ENCODE measurements around the gene PLEKHD1.

PLEKHD1 gene

DNA sequence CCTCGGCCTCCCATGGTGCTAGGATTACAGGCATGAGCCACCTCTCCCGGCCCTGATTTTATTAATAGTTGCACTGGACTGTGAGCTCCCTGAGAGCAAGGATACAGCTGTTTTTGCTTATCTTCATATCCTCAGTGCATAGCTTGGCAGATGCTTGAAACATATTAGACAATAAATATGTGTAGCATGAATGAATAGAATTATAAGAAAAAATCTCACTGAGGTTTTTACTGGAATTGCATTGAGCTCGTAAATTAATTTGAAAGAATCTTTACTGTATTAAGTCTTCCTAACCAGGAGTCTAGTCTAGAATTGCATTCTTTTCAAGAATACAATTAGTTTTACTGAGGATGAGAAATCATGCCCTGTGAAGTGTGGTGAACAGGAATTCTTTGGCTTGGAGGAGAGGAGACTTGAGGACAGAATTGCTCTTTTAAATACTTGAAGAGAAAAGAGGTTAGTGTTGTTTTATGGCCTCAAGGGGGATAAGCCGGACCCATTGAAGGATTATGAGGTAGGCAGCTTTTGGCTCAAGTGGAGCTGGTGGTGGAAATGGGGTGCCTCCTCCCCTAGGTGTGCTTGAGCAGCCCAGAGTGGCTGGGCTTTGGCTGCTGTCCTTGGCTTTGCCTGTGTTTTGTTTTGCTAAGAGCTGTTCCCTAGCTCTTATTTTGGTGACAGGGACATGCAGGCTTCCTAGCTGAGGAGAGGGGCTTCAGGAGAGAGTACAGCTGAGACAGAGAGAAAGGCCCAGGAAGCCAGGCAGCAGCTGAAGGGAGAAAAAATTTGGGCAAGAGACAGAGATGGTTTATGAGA is 34.0 kb downstream of the PLEKHD1 start:
- DNase-seq (ENCODE audit: low read depth), result no peak

DNA sequence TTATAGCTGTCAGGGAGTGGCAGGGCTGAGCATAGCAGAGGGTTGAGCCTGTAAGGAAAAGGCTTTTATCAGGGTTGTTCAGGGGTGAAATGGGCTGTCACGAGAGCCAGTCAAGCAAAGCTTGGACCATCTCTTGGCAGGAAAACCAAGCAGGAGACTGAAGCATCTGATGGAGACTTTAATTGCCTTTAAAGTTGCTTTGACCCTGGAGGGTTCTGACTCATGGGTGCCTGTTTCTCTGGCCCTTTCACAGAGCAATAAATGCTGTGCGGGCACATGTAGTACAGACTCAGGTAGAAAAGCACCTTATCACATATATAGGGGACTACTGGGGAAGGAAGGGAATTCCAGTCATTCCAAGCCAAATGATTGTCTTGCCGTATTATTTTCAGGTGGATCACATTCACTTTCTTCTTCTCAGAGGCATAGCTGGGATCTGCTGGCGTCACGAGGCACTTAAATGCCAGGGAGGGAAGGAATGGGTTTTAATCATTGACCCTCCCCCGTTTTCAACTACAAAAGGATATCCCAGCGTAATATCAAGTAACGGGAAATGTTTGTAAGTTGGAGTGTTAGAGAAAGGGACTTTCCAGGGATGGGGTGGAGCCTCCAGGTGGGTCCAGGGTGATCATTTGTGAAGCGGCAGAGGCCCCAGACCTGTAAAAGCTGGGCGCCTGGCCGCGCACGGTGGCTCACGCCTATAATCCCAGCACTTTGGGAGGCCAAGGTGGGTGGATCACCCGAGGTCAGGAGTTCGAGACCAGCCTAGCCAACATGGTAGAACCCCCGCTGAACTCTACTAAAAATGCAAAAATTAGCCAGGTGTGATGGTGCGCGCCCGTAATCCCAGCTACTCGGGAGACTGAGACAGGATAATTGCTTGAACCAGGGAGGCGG is 34.9 kb downstream of the PLEKHD1 start:
- DNase-seq (ENCODE audit: low read depth), result no peak

DNA sequence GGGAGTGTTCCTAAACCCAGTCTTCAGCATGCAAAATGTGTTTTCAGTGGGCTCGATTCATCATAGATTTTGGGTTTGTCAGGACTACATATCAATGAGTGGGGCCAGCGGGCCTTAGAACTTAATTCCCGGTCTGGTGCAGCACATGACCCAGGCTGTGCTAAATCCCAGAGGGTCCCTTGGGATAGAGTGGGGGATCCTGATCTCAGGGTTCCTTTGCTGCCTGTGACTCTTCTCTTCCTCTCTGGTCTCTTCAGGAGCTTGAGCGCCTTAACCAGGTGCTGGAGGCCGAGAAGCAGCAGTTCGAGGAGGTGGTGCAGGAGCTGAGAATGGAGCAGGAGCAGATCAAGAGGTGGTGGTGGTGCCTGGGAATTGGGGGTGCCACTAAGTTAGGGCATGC is 37.5 kb downstream of the PLEKHD1 start:
- no peak for DNase-seq (ENCODE audit: low read depth)

DNA sequence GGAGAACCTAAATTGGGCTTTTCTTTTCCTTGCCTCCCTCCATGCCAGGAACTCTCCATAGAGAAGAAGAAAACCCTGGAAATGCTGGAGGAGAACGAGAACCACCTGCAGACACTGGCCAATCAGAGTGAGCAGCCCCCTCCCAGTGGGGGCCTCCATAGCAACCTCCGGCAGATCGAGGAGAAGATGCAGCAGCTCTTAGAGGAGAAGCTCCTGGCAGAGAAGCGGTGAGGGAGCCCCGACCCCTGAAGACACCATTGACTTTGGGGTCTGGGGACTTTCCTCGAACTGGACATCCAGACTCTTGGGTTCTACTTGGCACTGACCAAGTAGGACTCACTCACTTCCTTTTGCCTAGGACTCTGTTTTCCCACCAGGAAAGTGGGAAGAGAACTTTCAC is 41.4 kb downstream of the PLEKHD1 start:
- no peak for DNase-seq (ENCODE audit: low read depth)

DNA sequence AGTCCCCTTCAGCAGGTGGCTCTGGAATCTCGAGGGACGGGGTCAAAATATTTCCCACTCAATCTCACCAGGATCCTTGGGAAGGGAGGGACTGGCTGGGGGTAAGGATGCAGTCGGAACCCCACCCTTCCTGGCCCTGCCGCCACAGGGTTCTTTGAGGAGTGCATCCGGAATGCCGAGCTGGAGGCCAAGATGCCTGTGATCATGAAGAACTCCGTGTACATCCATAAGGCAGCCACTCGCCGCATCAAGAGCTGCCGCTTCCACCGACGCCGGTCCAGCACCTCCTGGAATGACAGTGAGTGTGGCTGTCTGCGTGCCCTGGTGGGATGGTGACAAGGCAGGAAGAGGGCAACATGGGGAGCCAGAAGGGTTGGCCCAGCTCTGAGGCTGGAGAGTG is 43.1 kb downstream of the PLEKHD1 start:
- no peak for DNase-seq (ENCODE audit: low read depth)

DNA sequence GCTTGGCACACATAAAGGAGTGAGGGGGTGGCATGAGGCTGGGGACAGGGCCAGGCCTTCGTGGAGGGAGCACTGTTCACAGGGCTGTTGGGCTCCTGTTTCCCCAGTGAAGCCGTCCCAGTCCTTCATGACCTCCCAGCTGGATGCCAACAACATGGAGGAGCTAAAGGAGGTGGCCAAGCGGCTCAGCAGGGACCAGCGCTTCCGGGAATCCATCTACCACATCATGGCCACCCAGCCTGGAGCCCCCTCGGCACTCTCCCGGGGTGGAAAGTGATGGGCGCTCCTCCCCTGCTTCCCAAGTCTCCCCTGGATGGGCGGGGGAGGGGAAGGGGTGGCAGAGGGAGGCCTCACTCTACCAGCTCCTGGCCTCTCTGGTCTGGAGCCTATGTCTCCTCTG is 43.6 kb downstream of the PLEKHD1 start:
- no peak for DNase-seq (ENCODE audit: low read depth)

DNA sequence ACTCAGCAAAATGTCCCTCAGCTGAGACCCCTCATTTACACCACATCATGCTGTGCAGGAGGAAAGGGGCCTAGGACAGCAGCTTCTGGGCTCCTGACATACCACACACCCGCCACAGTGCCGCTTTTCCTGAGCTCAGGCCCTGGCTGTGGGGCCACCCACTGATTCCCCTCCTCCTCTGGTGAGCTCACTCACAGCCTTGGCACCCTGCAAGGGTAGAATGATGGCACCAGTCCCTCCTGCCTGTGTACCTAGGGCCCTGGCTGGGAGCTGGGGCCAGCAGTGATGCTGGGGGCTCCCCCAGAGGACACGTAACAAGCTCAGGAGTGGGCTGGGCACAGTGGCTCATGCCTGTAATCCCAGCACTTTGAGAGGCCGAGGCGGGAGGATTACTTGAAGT is 44.4 kb downstream of the PLEKHD1 start:
- no peak for DNase-seq (ENCODE audit: low read depth)

DNA sequence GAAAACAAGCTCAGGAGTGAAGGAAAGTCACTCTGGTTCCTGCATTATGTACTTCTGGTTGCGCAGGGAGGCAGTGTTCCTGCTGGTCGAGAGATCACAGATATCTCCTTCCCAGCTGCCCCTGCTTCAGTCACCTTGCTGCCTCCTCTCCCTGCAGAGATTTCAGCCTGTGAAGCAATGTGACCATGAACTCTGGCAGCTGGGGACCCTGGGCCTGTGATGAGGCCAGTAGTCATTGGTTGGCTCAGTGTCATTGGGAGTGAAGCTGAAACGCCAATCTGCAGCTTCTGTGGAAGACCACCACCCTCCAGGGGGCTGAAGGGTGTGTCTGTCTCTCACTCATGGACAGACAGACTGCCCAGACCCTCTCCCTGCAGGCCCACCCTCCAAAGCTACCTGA is 45.0 kb downstream of the PLEKHD1 start:
- DNase-seq (ENCODE audit: low read depth), result no peak

DNA sequence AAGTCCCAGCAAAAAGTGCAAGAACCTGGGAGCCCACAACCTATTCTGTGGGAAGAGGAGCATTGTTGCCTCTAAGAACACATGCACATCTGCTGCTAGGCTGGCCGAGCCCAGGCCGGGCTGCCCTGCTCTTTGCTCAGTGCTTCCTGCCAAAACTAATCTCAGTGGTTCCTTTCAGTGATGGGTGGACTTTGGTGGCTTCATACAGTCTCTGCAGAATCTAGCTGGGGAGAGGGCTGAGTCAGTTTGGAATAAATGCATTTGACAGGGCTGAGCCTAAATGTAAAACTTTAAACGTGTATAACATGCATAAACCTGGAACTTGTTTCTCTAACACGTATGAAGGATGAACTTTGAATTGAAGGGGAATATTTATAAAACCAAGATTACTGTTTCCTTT is 45.6 kb downstream of the PLEKHD1 start:
- DNase-seq (ENCODE audit: low read depth), result no peak

DNA sequence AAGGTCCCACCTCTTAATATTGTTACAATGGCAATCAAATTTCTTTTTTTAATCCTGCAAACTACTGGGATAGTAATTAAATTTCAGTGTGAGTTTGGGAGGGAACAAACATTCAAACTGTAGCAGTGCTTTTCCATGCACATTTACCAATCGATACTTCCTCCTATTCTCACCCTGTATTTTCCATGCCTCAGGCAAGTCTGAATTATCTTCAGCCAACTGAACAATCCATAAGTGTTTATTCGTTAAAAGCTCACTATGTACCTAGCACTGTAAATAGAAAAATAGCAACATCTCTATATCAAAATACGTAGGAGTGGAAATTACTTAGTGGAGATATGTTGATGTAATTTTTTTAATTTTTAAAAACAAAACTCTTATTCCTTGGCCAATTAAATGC is 46.6 kb downstream of the PLEKHD1 start:
- no peak for DNase-seq (ENCODE audit: low read depth)

DNA sequence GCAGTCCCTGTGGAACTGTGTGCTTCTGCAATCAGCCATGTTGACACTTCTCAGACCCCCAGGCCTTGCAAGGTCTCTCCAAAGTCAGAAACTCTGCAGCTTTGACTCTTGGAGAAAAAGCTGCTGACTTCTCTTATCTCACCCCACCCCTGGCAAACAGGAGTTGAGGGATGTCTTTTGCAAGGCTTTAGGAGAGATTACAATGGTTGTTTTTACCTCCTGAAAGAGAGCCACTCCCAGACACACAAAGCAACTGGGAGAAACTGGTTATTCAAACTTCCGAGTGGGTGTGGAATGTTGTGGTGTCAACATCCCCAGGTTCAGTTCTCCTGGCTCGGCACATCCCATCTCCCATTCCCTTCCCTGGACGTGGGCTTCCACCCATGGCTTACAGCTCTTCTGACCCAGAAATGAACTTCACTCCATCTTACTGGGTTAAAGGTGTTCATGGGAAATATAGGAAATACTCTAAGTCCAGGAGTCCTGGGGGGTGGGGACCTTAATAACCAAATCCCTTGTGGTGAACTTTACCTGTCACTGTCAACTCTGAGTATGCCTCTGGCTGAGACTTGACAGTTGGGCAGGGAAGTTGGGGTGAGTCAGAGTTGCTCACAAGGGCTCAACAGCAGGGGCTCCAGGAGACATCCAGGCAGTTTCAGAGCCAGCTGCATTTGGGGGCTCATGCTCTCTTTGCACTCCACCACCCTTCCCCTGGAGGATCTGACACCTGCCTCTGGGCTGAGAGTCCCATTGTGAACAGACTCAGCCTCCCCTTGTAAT is 48.2 kb downstream of the PLEKHD1 start:
- DNase-seq (ENCODE audit: low read depth), result no peak

DNA sequence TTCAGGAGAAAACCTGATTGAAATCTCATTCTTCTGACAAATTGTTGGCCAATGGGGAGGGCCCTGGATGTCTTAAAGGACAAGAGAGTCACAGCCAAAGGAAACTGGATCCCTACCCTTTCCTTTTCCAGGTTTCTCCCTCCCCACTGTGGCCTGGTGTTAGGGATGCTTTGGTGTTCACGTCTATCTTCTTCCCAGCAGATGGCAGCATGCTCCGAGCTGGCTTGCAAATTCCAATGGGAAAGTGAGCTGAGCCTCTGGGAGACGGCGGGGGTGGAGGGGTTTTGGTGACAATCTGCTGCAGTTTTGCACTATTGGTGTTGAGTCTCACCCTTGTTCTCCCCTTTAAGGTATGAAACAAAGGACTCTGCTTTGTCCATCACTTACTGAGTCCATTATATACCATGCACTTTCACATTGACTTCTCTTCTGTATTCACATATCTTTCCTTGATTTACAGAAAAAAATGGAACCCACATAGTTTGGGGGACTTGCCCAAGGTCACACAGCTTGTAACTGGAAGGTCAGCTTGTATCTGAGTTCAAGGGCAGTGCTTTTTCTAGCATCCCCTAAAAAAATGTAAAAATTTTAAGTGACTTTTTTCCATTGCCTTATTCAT is 50.8 kb downstream of the PLEKHD1 start:
- DNase-seq (ENCODE audit: low read depth), result peak; percentile 17

DNA sequence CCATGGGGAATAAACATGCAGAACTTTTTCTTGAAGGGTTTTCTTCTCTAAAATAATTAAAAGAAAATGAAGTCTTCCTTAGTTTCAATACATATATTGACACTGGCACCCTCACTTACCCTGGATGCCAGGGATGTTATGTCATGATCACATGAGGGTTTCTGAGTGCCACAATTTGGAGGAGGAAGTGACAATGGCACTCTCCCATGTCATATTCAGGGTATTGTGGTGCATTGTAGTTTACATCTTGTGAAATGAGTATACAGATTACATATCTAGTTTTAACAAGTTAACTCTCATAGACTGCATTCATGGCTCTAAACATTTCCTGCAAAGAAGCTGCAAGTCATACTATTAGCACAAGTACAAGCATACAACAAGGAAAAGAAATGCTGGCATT is 52.4 kb downstream of the PLEKHD1 start:
- no peak for DNase-seq (ENCODE audit: low read depth)

DNA sequence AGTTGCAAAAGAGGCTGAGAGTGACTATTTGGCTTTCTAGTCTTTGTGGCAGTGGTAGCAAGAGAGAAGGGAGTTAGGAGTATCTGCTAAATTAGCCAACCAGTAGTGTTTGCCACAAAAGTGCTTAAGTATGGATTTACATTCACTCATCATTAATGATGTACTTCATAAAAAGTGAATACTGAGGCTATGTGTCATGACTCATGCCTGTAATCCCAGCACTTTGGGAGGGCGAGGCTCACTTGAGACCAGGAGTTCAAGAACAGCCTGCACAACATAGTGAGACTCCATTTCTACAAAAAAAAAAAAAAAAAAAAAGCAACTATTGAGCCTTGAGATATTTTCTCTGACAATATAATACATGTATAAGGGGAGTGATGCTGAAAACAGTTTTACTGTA is 53.4 kb downstream of the PLEKHD1 start:
- DNase-seq (ENCODE audit: low read depth), result no peak

DNA sequence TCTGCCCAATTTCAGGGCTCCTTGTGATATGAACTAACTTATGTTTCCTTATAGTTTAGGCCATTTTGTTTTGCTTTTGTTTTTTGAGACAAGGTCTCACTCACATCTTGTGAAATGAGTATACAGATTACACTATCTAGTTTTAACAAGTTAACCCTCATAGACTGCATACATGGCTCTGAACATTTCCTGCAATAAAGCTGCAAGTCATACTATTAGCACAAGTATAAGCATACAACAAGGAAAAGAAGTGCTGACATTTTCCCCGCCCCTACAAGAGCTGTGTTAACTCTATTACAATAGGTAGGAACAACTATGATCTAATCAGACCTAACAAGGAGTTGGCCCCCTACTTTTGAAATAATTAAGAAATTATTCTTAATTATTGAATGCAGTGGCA is 54.2 kb downstream of the PLEKHD1 start:
- no peak for DNase-seq (ENCODE audit: low read depth)

DNA sequence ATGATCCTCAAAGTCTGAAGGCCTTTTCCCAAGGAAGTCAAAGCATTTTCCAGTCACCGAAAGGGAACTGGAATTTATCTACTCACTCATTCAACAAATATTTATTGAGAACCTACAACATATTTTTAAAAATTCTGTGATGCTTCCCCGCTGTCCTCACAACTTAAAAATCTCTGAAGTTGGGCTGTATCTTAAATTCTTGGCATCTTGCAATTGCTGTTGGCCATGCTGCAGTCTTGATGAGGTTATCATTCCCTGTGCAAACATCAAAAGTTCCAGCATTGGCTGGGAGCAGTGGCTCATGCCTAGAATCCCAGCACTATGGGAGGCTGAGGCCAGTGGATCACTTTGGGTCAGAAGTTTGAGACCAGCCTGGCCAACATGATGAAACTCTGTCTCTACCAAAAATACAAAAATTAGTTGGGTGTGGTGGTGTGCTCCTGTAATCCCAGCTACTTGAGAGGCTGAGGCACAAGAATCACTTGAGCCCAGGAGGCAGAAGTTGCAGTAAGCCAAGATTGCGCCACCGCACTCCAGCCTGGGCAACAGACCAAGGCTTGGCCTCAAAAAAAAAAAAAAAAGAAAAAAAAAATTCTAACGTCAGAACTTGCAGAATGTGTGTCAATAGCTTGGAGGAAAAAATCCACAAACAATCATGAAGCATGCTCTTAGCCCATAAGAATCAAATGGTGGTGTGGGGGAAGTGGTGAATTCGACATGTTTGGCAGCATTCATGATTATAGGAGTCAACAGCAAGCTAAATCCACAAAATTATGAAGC is 55.3 kb downstream of the PLEKHD1 start:
- DNase-seq (ENCODE audit: low read depth), result peak; percentile 60

DNA sequence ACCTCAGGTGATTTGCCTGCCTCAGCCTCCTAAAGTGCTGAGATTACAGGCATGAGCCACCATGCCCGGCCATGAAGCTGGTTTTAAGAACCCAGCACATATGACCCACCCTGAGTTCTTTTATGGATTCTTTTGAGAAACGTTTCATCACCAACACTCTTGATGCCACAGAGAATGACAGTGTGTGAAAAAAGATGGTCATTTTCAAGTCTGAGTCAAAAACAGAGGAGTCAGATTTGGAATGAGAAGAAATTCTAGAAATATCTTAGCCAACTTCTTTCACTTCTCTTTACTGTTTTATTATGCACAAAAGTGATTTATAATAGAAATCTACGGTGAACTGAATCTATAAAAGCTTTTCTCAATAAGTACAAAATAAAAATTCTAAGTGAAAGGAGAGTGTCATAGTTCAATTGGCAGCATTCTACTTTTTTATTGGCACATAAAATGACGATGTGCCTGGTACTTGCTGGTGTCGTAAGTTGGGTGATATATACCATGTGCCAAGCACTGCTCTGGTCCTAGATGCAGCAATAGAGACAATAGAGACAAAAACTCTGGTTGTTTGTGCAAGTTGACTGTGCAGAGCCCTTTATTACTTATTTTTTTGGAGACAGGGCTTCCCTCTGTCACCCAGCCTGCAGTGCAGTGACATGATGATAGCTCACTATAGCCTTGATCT is 56.3 kb downstream of the PLEKHD1 start:
- DNase-seq (ENCODE audit: low read depth), result no peak

DNA sequence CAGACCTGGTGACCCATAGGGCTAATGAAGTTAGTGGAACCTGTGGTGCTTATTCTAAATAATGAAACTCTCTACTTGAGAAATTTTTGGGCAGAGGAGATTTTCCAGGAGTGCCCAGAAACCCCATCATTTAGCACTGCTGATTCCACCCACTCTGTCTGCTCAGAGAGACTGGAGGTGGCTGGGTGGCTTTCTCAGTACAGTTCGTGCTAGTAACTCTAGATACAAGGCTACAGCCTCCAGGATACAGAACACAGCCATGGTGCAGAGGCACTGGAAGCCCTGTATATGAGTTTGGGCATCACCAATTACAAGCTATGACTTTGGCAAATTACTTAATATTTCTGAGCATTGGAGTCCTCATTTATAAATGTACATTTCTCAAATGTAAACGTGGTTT is 57.8 kb downstream of the PLEKHD1 start:
- no peak for DNase-seq (ENCODE audit: low read depth)

DNA sequence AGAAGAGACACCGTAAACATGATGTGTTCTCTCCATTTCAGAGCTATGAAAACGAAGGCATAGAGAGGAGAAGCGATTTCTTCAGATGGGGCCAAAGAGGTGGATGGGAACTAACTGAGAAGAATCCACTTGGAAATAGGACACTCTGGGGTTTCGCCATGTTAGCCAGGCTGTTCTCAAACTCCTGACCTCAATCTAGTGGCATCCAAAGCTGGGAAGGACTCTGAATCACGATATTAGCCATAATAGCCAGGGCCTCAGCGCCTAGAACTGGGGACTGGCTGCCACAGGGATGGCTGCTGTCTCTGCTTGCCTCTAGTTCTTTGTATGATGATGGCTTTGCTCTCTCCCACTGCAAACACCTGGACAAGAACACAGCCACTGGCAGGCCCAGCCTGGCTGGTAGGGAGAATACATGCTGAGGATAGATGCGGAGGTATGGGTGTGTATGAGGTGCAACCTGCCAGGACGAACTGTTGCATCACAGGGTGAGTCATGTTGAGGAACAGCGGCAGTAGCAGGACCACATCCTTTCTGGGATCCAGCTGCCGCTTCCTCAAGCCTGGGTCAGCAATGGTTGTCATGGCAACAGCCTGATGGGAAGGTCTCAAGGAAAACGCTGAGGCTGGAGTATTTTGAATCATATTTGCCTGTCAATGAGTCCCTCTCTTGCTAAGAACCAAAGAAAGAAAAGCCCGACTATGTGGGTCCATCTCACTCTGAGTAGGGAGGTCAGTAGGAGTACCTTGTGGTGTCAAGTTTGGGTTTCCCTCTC is 59.0 kb downstream of the PLEKHD1 start:
- DNase-seq (ENCODE audit: low read depth), result peak; percentile 84

Measured in fibroblast of the conjunctiva (primary cell).